Testis (tissue), 3 donors: Measurements from ENCODE around the gene SPAG8. TPM values are rescaled to one million over a fixed set of nuclear protein-coding genes. Genes with fewer than 3 reads are reported as not detected.

Experiments
- DNase-seq: peaks from one replicate; pipeline ENCODE4 v3.0.0-alpha.2; 2019
- H3K27ac ChIP-seq, 2 donors: fragments of 200-600 bp; sonication (generic); one replicate each; pipeline ENCODE4 v1.5.1; 2019
- H3K27me3 ChIP-seq: fragments of 200-600 bp; sonication (generic); one replicate; pipeline ENCODE4 v1.5.1; 2019
- H3K36me3 ChIP-seq: fragments of 200-600 bp; sonication (generic); one replicate; pipeline ENCODE4 v1.5.1; 2017; ENCODE audit warnings: low read depth; ENCODE audit errors: missing control alignments
- H3K4me1 ChIP-seq: fragments of 200-600 bp; sonication (generic); one replicate; pipeline ENCODE4 v1.5.1; 2019
- H3K4me3 ChIP-seq, 2 donors: fragments of 200-600 bp; sonication (generic); one replicate each; pipeline ENCODE4 v1.5.1; 2017 to 2019
- H3K9me3 ChIP-seq: fragments of 200-600 bp; sonication (generic); one replicate; pipeline ENCODE4 v1.5.1; 2017
- CTCF ChIP-seq, 3 experiments: fragments of 450-650 bp in 2 of 3; fragments of 200-600 bp in 1 of 3; sonication (generic) in 1 of 3; IDR thresholded peaks; one replicate each; pipeline ENCODE4 v1.5.1; 2016 to 2019; ENCODE audit warnings: antibody characterized with exemption in 3 of 3, mild to moderate bottlenecking in 2 of 3, moderate library complexity in 1 of 3
- POLR2A ChIP-seq: fragments of 450-650 bp; IDR thresholded peaks from one replicate; pipeline ENCODE4 v1.6.1; 2017; ENCODE audit warnings: antibody characterized with exemption, mild to moderate bottlenecking, moderate library complexity
- WGBS, 2 donors: methylation state at CpG; one replicate each; pipeline ENCODE4 v1.1.5; 2018; 5-methylcytosine and 5-hydroxymethylcytosine counted together
- intact Hi-C: fragments of 100-400 bp; cut with DNase I; formaldehyde crosslinking; loops from one replicate; pipeline ENCODE4 v1.15.1; 2023; ENCODE audit warnings: low total_unique reads
- polyA plus RNA-seq: library from polyadenylated mRNA; stranded (reverse); fragments of 350-450 nt; fragmentation: Illumina TruSeq; extraction: RNeasy Lipid Tissue Mini Kit (QIAGEN cat#74804); gene quantifications from one replicate; pipeline ENCODE4 v1.2.3, GENCODE V29; 2014; ENCODE audit warnings: low read depth, low replicate concordance; ENCODE audit not compliant: insufficient read depth
- total RNA-seq, 2 donors: library from RNA; depleted of rRNA; stranded (reverse); fragments of >200 nt; gene quantifications; one replicate each; pipeline ENCODE4 v1.2.3, GENCODE V29; 2016

The SPAG8 gene
- total and polyA plus RNA-seq, 3 donors from 2014 or later: 18.9 to 81.5 (median 27.0) TPM

GRCh38 chr9:35840881-35841644 is 29.0 kb upstream of the SPAG8 start:
- H3K4me3 ChIP-seq: no peak overlapping the region
- no peaks in the 10 kb centered on the region for H3K9me3 ChIP-seq
- TF ChIP-seq POLR2A (no peak), CTCF (IDR thresholded peaks at IDR 0.05) (no peak)
- peaks cover 18% of the 10 kb centered on the region for H3K4me1 ChIP-seq
- intact Hi-C loops: no loop called here
- no peaks in the 10 kb centered on the region for H3K27me3 ChIP-seq
- no peaks in the 10 kb centered on the region for H3K36me3 ChIP-seq
- no peak overlapping the region for H3K27ac ChIP-seq
- DNase-seq: no peak
- 94 to 96% methylated on average over 15 of the region's 15 CpGs for WGBS, 2 donors

- WGBS, 2 donors: 91 to 94% methylated on average over 5 of the region's 5 CpGs
- Histone ChIP-seq H3K9me3 (no peaks in the 10 kb centered on the region), H3K4me3 (no peak overlapping the region), H3K27ac (no peak overlapping the region), H3K27me3 (no peaks in the 10 kb centered on the region), H3K36me3 (no peaks in the 10 kb centered on the region), H3K4me1 (peaks cover 7% of the 10 kb centered on the region)
- DNase-seq: no peak
- intact Hi-C loops: no loop called here
- no peak for TF ChIP-seq POLR2A
Observed at GRCh38 chr9:35839926-35840325, 27.9 kb upstream of the SPAG8 start.

- no peak for TF ChIP-seq CTCF (IDR thresholded peaks at IDR 0.05)
- no peak for TF ChIP-seq POLR2A
- 96 to 97% methylated on average over 5 of the region's 5 CpGs for WGBS, 2 donors
- DNase-seq: no peak
- no peaks in the 10 kb centered on the region for H3K27me3 ChIP-seq
- no peaks in the 10 kb centered on the region for H3K36me3 ChIP-seq
- H3K27ac ChIP-seq: no peak overlapping the region
- intact Hi-C loops: no loop called here
- peaks cover 14% of the 10 kb centered on the region for H3K4me1 ChIP-seq
- H3K4me3 ChIP-seq: no peak overlapping the region
- no peaks in the 10 kb centered on the region for H3K9me3 ChIP-seq
Observed at GRCh38 chr9:35836595-35836994, 24.5 kb upstream of the SPAG8 start.

GRCh38 chr9:35835766-35836165 is 23.7 kb upstream of the SPAG8 start:
- DNase-seq: no peak
- Histone ChIP-seq H3K4me3 (no peak overlapping the region), H3K27me3 (no peaks in the 10 kb centered on the region), H3K4me1 (peaks cover 14% of the 10 kb centered on the region), H3K36me3 (no peaks in the 10 kb centered on the region), H3K27ac (no peak overlapping the region), H3K9me3 (no peaks in the 10 kb centered on the region)
- intact Hi-C loops: no loop called here
- WGBS, 2 donors: 97% methylated on average over 2 of the region's 2 CpGs
- no peak for TF ChIP-seq POLR2A
- TF ChIP-seq CTCF (IDR thresholded peaks at IDR 0.05): no peak

- intact Hi-C loops: no loop called here
- DNase-seq: no peak
- Histone ChIP-seq H3K27me3 (no peaks in the 10 kb centered on the region), H3K4me1 (peaks cover 19% of the 10 kb centered on the region), H3K36me3 (no peaks in the 10 kb centered on the region), H3K4me3 (no peak overlapping the region), H3K9me3 (no peaks in the 10 kb centered on the region), H3K27ac (no peak overlapping the region)
- TF ChIP-seq CTCF (IDR thresholded peaks at IDR 0.05) (no peak), POLR2A (no peak)
- WGBS, 2 donors: 100% methylated on average over 2 to 3 of the region's 3 CpGs
Observed at GRCh38 chr9:35835216-35835632, 23.2 kb upstream of the SPAG8 start.
